GM21447 (cell line): ENCODE results near the gene PFKFB4.

Experiments used
- ATAC-seq: cut with Tn5 transposase; IDR thresholded peaks from one replicate; pipeline ENCODE4 v1.9.1; 2021; ENCODE audit not compliant: unreplicated experiment

PFKFB4 gene

DNA sequence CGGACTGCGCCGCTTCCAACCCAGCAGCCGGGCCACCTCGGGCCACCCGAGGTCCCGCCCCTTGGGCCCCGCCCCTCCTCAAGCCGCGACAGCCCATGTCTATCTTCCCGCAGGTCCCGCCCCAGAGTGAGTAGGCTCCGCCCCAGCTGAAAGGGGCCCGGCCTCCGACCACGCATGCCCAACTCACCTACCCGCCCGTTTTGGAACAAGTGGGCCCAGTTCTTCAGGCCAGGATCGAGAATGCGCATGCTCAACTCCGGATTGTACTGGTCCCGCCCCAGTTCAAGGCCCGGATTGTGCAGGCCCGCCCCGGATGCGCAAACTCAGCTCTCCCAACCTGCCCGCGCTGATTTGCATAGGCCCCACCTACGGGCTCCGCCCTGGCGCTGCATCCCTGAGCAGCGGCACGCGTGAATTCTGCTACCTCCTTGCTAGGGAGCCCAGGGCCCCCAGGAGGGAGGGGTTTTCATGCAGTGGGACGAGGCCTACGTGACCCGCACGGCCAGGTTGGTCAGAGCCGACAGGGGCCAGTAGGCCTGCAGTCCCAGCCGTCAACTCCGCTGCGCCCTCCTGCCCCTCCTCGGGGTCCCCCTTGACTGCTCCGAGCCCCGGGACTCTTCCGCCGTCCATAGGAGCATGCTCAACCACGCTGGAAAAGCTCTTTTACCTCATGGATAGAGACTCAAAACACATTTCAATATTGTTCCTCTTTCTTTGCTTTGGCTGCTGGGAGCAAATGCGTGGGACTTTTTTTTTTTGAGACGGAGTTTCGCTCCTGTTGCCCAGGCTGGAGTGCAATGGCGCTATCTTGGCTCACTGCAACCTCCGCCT lies at the start of gene PFKFB4:
Gene PFKFB4, minus strand, starts transcription at position 8 of the 831 bp plus-strand sequence. CDS start 26 bp downstream, outside the sequence.
- ATAC-seq, result peak; percentile 79

DNA sequence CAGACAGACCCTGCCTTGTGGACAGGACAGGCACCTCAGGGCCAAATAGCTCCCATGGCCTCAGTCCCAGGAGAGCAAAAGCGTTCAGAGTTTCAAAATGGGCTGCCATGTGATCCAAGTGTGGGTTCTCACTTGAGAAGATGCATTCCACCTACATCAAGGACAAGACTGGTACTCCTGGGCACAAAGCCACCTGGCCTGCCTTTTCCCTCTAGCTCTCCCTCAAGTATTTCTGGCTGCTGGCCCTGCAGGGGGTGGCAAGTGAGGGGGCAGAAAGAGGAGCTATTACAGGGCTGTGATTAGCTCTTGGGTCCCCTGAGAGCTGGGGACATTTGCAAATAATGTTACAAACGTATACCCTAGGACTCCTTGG lies 45.0 kb upstream of the PFKFB4 start:
- ATAC-seq, result no peak

DNA sequence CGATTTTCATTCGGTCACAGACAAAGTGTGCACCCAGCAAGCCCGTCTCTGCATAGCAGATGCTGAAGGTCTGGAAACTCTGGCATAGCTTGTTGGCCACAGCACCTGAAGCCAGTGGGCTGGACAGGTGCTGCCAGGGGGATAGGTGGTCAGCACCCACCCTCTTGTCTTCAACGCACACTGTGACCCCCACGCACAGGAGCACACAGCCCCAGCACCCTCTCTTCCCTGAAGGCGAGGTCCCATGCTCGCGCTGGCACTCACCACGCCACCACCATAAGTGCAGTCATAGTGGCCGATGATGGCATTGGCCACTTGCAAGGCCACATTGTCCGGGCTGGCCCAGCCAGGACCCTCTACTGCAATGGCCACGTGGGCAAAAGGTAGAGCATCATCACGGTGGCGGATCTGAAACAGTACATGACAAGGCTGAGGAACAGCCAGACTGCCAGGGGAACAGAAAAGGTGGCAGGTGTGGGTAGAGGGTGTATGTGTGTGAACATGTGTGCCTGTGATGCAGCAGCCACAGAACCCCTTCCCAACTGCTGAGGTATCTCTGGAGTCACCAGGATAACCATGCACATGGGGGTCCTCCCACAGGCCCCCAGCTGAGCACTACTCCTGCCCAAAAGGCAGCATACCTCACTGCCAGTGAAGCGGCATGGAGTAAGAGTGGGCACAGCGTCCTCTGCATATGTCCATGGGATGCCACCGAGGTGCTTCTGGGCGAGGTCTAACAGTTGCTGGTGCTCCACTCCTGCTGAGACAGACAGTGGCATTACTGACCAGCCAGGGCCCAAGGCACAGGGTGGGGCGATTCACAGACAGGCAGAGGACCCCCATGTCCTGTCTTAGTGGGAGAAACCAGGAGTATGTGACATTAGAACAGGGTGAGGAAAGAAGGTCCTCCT lies 44.4 kb upstream of the PFKFB4 start:
- no peak for ATAC-seq

DNA sequence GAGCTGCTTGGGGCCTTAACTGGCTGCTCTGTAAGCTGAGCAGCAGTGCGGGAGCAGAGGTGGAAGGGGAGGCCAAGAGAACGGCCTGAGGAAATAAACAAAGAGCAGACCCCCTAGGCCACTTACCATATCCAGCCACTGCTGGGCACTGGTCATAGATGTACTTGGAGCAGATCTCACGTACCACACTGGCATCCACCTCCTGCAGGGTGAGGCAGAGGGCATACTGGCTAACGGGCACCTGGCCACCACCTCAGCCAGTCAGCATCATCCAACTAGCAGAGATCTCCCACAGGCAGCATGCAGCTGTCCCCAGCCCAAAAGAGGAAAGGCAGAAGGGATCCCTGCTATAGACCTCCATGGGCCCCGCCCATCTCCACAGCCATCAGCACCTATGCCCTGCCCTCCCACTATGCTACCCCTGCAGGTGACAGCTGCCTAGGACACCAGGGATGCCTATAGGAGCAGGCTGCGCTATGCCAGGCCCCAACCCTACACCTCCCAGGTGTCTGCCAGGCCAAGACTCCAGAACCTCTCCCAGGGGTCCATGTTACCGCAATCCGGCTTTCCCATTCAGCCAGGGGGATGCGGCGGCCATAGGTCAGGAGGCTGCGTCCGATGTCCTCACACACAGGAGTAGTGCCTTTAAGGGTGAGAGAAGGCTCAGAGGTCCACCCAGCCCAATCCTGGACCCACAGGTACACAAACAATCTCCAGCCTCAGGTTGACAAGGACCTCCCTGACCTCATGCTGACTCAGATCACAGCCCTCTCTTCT lies 43.1 kb upstream of the PFKFB4 start:
- no peak for ATAC-seq

DNA sequence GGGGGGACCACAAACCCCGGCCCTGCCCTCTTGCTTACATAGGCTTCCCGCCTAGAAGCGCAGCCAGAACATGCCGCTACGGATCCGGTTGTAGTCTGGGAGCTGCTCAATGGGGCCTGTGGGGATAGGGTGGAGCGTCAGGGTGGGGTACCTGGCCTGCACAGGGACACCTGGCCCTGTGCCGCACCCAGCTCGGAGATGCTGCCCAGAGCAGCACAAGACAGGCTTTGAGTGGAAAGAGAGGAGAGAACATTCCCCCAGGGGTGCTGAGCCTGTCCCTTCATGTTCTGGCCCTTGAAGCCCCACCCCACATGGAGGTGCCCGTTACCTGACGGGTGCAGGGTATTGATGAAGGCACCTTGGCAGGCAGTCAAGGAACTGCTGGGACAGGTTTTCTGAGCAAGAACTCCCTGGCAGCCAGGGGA lies 42.5 kb upstream of the PFKFB4 start:
- no peak for ATAC-seq

DNA sequence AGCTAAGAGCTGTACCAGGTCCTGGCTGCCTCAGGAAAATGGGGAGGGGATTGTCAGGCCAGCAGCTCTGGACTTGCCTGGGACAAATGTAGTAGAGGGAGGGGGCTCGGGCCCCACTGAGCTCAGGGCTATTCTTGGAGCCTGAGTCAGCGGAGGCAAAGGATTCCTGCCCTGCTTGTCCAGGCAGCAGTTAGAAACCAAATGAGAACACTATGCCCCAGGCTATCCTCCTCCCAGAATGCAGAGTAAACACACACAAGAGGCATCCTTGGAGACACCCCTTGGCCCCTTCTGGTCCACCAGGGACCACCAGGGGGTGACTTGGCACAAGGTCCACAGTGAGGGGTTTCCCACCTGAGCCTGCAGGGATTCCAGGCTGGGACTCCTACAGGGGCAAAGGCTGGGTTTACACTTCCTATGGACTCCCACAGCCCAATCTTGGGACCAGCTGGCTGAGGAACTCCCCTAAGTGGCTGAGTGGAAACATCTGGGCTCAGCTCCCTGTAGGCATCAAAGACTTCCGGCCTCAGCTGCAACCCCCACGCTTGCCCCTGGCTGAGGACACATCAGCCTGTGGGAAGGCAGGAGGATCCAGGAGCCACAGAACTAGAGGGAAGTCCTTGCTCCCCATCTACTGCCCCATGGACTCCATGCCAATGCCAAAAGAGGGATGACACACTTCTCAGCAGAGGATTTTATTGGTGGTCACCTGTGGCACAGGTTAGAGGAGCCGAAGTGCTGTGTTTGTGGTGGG lies 41.9 kb upstream of the PFKFB4 start:
- no peak for ATAC-seq

DNA sequence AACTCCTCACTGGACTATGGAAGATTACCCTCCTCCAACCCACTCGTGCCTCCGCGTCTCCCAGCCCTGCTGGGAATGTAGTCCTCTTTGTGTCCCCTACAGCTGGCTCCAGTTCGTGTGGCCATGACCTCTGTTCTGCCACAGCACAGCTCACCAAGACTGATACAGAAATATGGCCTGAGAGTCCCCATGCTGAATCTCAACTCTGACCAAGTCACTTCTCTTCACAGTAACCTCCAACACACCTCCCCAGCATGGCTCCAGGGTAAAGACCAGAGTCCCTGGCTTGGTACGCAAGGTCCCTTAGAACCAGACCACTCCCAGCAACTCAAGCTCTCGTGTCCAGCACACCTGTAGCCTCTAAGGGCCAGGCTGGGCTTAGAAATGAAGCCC lies 40.8 kb upstream of the PFKFB4 start:
- no peak for ATAC-seq

DNA sequence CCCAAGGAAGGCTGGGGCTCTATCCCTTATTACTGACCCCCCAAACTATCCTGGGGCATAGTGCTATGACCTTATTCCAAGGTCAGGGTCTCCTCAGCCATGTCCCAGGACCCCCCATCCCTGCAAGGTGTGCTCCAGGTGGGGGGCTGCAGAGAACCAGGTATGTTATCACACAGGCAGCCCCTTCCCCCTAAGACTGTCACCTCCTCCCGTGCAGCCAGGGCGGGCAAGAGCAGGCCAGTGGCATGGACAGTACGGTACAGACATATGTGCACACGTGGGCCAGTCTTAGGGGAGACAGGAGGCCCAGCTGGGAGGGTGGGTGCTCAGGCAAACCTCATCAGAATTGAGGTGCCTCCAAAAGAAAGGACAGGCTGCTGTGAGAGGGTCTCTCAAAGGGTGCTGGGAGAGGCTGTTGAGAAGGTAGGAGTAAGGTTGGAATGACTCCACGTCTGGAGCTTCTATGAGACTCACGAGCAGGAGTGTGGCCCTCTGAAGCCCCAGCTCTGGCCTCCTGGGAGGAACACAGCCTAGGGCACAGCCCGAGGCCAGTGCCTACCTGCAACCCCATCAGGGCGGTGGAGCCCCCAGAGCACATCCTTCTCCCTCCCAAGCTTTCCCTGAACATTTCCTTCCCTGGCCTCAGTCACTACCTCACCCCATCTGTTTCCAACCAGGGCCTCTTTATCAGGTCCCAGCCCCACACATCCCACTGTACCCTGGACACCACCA lies 40.2 kb upstream of the PFKFB4 start:
- ATAC-seq, result no peak

DNA sequence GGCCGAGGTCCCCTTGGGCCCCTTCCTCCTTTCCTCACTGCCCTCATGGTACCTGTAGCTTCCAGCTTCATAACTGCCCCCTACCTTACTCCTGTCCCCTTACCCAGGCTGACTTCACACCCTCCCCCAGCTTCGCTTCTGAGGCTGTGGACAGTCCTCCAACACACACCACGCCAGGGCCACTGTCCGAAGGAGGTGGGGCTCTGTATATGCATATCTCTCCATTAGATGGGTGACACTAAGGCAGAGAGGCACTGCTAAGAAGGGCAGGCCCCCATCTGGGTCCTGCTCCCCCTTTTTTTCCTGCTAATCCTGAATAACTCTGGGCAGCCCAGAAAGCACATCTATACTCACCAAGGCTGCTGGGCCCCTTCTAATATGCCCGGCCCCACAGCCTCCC lies 39.6 kb upstream of the PFKFB4 start:
- no peak for ATAC-seq

DNA sequence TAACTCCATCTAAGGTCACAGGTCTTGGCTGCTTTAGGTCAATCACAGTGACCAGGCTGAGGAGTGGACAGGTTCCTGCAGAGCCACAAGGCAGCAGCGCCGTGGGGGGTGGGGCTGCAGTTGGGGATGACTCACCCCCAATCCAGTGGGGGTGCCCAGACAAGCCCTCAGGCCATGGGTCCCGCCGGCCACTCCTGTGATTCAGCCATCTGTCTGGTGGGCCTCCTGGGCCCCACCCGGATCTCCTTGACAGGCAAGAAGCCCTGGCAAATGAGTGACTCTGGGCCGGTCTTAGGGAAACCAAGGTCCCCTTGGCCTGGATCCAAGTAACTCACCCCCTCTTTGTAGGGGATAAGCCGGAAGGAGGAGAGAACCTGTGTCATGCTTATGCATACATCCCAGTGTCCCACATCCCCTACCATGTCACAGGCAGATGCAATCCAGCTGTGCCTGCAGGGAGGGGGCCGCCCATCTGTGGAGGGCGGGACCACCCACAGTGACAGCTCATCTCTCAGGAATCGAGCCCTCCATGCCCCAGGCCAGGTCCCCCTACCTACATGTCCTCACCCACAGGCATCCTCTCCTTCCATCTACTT lies 39.0 kb upstream of the PFKFB4 start:
- ATAC-seq, result no peak

DNA sequence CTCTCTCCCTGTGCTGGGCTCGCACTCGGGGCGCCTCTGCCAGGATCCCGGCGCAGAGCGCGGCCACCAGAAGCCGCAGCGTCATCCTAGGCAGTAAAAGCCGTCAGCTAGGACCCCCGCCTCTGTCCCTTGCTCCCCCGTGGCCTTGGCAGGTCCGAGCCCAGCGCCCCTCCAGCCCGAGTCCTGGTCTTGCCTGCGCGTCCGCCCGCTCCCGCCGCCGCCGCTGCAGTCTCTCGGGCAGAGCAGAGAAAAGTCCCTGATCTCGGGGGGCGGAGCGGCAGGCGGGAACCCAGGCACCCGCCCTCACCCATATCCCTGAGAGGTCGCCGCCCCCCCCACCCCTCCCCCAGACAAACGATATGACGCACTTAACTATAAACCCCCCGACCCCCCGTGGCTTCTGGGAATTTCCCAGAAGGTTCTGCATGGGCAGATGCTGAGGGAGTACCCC lies 38.5 kb upstream of the PFKFB4 start, which contains the start of gene COL7A1:
Gene COL7A1, minus strand, starts transcription at position 255 of the 451 bp plus-strand sequence. Its CDS starts 170 bp downstream, at position 85.
- ATAC-seq, result no peak

DNA sequence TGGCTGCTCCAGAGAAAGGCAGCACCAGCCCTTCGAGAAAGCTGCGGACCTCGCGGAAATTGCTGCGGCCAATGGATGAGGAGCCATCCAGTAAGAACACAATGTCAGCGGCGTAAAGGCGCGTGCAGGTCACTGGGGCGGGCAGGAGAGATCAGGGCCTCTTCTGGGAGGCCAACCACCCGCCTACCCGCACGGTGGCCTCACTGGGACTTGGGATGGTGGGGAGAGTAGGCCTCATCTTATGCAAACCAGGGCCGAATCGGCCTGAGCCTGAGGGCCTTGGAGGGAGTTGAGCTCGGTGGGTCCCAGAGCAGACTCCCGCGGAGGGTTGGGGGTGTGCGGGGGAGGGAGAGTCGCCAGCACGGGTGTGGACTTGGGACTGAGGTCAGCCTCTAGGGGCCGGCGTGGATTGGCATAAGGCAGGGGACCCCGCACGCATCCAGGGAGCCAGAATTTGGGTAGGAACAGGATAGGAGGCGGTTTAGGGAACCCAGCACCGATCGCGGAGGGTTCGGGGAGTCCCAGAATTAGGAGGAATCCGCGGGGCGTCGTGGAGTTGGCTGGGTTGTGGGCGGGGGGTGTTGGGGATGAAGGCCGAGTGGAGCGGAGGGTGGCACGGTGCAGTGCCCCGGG lies 37.9 kb upstream of the PFKFB4 start:
- ATAC-seq, result no peak

DNA sequence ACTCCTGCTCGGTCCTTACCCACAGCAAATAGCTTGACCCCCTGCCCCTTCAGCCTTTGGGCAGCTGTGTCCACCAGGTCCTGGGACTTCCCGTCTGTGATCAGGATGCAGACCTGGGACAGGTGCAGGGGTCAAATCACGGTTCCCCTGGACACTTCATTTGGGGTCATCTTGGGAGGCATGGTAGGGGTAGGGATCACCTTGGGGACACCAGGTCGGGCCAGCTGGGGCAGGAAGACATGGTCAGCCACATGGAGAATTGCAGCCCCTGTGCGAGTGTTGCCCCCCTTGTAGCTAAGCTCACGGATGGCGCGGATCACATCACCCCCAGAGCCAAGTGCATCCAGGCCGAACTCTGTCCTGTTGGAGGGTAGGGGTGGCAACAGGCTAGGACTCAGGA lies 36.7 kb upstream of the PFKFB4 start:
- ATAC-seq, result no peak

DNA sequence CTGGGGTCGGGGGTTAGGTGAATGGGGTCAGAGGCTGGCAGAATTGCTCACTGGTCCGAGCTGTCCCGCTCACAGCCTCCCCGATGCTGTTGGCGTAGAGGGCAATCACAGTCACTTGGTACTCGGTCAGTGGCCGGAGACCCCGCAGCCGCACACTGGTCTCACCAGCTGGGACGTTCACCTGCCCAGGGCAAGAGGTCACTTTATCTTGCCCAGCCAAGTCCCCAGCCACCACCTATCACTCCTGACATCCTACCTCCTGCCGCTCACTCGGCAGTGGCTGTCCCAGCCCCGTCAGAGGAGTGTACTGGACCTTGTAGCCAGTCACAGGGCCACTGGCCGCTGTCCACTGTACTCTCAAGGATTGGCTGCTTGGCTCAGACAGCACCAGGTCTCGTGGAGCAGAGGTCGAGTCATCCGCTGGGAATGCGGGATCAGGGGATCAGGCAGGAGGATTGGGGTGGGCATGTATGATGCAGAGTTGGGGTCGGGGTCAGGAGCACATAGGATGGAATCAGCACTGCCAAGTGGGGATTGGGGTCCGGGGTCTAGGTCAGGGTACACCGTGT lies 36.0 kb upstream of the PFKFB4 start:
- no peak for ATAC-seq

DNA sequence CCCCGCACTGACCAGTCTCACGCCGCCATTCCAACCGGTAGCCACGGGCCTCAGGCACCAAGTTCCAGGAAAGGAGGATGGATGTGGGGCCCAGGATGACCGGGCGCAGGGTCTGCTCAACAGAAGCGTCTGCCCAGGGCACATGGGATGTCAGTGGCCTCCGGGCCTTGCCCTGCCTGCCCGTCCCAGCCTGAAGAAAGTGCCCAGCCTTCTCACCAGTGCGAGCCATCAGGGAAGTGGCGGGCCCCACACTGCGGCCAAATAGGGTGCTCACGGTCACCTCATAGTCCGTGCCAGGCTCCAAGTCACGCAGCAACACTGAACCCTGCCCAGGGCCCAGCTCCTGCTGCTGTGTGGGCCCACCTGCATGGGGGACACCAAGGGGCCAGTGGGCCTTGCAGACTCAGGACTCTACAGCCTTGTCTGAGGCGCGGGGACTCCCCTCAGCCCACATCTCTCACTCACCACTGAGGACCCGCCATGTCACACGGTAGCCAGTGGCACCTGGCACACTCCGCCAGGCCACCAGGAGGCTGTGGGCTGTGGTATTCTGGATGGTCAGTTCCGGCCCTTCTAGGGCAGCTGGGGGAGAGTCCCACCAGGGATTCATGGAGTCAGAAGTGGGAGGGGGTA lies 35.4 kb upstream of the PFKFB4 start:
- no peak for ATAC-seq

DNA sequence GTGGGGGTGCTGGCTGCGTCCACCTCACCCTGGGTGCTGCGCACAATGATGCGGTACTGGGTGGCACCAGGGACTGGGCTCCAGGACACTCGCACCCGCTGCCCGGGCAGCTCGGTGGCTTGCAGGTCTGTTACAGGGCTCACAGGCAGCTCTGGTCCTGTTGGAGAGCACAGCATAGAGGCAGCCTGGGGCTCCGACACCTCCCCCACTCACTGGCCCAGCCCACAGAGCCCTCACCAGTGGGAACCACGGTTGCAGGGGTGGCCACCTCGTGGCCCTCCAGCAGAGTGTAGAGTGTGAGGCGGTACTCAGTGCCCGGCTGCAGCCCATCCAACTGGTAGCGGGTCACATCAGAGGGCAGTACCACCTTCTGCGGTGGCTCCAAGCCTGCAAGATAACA lies 34.8 kb upstream of the PFKFB4 start:
- ATAC-seq, result no peak

DNA sequence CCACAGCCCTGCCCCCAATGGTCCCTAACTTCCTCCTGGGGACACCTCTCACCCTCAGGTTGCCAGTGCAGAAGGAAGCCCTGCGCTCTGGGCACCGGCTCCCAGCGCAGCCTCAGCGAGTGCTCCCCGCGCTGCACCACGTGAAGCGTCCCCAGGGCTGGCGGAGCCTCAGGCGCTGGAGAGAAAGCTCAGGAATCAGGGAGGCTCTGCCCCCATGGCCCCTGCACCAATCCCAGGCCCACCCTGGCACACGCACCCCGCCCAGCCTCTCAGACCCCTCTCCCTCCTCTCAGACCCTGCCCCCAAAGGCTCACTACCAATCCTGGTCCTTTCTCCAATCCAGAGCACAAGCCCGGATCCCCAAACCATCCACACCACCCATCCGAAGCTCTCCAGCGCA lies 31.6 kb upstream of the PFKFB4 start:
- no peak for ATAC-seq

DNA sequence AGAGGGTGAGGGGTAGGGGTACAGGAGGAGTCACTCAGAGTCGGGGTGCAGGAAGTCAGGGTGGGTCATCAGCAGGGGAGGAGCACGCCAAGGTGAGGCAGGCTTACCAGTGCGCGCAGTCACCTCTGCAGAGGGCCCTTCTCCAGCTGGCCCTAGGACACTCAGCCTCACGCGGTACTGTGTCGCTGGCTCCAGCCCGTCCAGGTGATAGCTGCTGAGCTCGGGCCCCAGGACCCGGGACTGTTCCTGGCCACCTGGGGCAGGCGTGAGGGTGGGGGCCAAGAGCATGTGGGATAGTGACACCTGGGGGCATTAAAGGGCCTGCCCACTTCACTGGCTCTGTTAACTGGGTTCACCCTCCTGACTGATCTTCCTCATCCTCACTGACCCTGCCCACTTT lies 31.1 kb upstream of the PFKFB4 start:
- ATAC-seq, result no peak
